ENCODE measurements around the gene ZSWIM1. TPM values are rescaled to one million over a fixed set of nuclear protein-coding genes. Genes with fewer than 3 reads are reported as not detected.

Gene ZSWIM1
- total and polyA plus RNA-seq, 2 of the 13 experiments (the other 11 are each of a cell fraction or from before 2014, with no cell fraction given) = 9.5 to 11.7 TPM

DNA sequence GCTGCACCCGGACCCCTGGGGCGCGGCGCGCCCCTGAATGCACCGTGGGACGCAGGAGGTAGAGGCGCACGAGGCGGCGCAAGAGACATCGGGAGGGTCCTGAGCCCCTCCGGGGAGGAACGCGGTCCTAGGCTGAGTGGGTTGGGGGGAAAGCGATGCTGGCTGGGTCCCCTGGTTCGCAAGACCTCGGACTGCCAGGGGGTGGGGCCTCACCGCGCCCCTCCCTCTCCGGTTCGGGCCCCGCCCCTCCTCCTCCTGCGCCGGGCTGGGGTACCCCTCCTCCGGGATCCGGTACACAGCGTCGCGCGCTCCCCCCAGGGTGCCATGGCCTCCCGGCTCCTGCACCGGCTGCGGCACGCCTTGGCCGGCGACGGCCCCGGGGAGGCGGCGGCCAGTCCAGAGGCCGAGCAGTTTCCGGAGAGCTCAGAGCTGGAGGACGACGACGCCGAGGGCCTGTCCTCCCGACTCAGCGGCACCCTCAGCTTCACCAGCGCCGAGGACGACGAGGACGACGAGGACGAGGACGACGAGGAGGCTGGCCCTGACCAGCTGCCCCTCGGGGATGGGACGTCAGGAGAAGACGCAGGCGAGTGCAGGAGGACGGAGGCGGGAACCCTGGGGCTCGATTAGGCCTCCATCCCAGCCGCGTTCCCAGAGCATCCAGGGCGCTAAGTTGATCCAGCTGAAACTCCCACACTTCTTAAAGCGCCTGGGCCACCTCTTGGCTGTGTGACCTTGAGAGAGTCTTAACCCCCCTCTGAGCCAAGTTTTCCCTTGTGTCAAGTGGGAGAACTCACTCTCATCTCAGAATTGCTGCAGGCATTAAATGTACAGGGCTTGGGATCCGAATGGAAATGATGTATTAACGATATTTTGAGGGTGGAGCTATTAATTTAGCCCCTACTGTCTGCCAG lies 46.9 kb upstream of the ZSWIM1 start (continued):
- TF ChIP-seq, protein P1, sequence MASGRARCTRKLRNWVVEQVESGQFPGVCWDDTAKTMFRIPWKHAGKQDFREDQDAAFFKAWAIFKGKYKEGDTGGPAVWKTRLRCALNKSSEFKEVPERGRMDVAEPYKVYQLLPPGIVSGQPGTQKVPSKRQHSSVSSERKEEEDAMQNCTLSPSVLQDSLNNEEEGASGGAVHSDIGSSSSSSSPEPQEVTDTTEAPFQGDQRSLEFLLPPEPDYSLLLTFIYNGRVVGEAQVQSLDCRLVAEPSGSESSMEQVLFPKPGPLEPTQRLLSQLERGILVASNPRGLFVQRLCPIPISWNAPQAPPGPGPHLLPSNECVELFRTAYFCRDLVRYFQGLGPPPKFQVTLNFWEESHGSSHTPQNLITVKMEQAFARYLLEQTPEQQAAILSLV (CRISPR knock-in tag; IDR thresholded peaks at IDR 0.05; ENCODE audit: borderline replicate concordance) = peak; percentile 78; the same call in 1 of the 2 replicates
- TF ChIP-seq ZNF720 (CRISPR knock-in tag; IDR thresholded peaks at IDR 0.05) (peak; percentile 84; the same call in 1 of the 2 replicates), CAMTA2 (CRISPR knock-in tag; IDR thresholded peaks at IDR 0.05; ENCODE audit: borderline replicate concordance) (peak; percentile 97), SIN3B (IDR thresholded peaks at IDR 0.05; ENCODE audit: low read length) (no peak), ZNF749 (CRISPR knock-in tag; IDR thresholded peaks at IDR 0.05; ENCODE audit: borderline replicate concordance) (no peak; the same call in 1 of the 2 replicates), SOX5 (CRISPR knock-in tag; IDR thresholded peaks at IDR 0.05; ENCODE audit: borderline replicate concordance) (no peak), ZNF616 (CRISPR knock-in tag; IDR thresholded peaks at IDR 0.05; ENCODE audit: low read depth) (0 out of 2 replicates have a peak, but pooled peaks have one; percentile 80), GLI4 (CRISPR knock-in tag; IDR thresholded peaks at IDR 0.05; ENCODE audit: borderline replicate concordance) (peak; percentile 10; the same call in 1 of the 2 replicates), ZC3H4 (CRISPR knock-in tag; IDR thresholded peaks at IDR 0.05; ENCODE audit: borderline replicate concordance) (0 out of 2 replicates have a peak, but pooled peaks have one; percentile 23), HMG20A (CRISPR knock-in tag; IDR thresholded peaks at IDR 0.05; ENCODE audit: borderline replicate concordance) (no peak), ZNF709 (CRISPR knock-in tag; IDR thresholded peaks at IDR 0.05) (0 out of 2 replicates have a peak, but pooled peaks have one; percentile 17)
- TF ChIP-seq, protein P2, sequence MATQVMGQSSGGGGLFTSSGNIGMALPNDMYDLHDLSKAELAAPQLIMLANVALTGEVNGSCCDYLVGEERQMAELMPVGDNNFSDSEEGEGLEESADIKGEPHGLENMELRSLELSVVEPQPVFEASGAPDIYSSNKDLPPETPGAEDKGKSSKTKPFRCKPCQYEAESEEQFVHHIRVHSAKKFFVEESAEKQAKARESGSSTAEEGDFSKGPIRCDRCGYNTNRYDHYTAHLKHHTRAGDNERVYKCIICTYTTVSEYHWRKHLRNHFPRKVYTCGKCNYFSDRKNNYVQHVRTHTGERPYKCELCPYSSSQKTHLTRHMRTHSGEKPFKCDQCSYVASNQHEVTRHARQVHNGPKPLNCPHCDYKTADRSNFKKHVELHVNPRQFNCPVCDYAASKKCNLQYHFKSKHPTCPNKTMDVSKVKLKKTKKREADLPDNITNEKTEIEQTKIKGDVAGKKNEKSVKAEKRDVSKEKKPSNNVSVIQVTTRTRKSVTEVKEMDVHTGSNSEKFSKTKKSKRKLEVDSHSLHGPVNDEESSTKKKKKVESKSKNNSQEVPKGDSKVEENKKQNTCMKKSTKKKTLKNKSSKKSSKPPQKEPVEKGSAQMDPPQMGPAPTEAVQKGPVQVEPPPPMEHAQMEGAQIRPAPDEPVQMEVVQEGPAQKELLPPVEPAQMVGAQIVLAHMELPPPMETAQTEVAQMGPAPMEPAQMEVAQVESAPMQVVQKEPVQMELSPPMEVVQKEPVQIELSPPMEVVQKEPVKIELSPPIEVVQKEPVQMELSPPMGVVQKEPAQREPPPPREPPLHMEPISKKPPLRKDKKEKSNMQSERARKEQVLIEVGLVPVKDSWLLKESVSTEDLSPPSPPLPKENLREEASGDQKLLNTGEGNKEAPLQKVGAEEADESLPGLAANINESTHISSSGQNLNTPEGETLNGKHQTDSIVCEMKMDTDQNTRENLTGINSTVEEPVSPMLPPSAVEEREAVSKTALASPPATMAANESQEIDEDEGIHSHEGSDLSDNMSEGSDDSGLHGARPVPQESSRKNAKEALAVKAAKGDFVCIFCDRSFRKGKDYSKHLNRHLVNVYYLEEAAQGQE (IDR thresholded peaks at IDR 0.05; ENCODE audit: borderline replicate concordance in 1 of 2, low read depth in 1 of 2, low read length in 2 of 2) = no peak; a peak in 1 of 4 replicates
- TF ChIP-seq, protein P3, sequence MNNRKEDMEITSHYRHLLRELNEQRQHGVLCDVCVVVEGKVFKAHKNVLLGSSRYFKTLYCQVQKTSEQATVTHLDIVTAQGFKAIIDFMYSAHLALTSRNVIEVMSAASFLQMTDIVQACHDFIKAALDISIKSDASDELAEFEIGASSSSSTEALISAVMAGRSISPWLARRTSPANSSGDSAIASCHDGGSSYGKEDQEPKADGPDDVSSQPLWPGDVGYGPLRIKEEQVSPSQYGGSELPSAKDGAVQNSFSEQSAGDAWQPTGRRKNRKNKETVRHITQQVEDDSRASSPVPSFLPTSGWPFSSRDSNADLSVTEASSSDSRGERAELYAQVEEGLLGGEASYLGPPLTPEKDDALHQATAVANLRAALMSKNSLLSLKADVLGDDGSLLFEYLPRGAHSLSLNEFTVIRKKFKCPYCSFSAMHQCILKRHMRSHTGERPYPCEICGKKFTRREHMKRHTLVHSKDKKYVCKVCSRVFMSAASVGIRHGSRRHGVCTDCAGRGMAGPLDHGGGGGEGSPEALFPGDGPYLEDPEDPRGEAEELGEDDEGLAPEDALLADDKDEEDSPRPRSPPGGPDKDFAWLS (CRISPR knock-in tag; IDR thresholded peaks at IDR 0.05; ENCODE audit: borderline replicate concordance) = no peak
- TF ChIP-seq, protein P4, sequence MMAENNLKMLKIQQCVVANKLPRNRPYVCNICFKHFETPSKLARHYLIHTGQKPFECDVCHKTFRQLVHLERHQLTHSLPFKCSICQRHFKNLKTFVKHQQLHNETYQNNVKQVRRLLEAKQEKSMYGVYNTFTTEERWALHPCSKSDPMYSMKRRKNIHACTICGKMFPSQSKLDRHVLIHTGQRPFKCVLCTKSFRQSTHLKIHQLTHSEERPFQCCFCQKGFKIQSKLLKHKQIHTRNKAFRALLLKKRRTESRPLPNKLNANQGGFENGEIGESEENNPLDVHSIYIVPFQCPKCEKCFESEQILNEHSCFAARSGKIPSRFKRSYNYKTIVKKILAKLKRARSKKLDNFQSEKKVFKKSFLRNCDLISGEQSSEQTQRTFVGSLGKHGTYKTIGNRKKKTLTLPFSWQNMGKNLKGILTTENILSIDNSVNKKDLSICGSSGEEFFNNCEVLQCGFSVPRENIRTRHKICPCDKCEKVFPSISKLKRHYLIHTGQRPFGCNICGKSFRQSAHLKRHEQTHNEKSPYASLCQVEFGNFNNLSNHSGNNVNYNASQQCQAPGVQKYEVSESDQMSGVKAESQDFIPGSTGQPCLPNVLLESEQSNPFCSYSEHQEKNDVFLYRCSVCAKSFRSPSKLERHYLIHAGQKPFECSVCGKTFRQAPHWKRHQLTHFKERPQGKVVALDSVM (CRISPR knock-in tag; IDR thresholded peaks at IDR 0.05) = no peak; the same call in 1 of the 2 replicates
- TF ChIP-seq, protein P5, sequence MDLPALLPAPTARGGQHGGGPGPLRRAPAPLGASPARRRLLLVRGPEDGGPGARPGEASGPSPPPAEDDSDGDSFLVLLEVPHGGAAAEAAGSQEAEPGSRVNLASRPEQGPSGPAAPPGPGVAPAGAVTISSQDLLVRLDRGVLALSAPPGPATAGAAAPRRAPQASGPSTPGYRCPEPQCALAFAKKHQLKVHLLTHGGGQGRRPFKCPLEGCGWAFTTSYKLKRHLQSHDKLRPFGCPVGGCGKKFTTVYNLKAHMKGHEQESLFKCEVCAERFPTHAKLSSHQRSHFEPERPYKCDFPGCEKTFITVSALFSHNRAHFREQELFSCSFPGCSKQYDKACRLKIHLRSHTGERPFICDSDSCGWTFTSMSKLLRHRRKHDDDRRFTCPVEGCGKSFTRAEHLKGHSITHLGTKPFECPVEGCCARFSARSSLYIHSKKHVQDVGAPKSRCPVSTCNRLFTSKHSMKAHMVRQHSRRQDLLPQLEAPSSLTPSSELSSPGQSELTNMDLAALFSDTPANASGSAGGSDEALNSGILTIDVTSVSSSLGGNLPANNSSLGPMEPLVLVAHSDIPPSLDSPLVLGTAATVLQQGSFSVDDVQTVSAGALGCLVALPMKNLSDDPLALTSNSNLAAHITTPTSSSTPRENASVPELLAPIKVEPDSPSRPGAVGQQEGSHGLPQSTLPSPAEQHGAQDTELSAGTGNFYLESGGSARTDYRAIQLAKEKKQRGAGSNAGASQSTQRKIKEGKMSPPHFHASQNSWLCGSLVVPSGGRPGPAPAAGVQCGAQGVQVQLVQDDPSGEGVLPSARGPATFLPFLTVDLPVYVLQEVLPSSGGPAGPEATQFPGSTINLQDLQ (CRISPR knock-in tag; IDR thresholded peaks at IDR 0.05) = no peak
